ENCODE measurements around the gene SREBF1. TPM values are rescaled to one million over a fixed set of nuclear protein-coding genes. Genes with fewer than 3 reads are reported as not detected.

The SREBF1 gene
- polyA plus RNA-seq, 3 donors = 7.6 to 35.9 (median 10.5) TPM

- peaks cover 14 to 18% of the 10 kb centered on the region in 2 donors for H3K27me3 ChIP-seq (ENCODE audit: control insufficient read depth in 2 of 2, insufficient read depth in 2 of 2, low read length in 2 of 2)
- Mint-ChIP-seq H3K4me3 (no peak overlapping the region), H3K27me3 (ENCODE audit: low read depth in 3 of 3) (peaks cover 21 to 26% (median 24%) of the 10 kb centered on the region in 3 donors), H3K27ac (no peak overlapping the region), H3K9me3 (peaks cover 0 to 7% (median 3%) of the 10 kb centered on the region in 7 donors), H3K4me1 (peaks cover 12% of the 10 kb centered on the region), H3K36me3 (peaks cover 5 to 7% of the 10 kb centered on the region in 2 donors)
- peaks cover 12 to 13% of the 10 kb centered on the region in 2 donors for H3K4me1 ChIP-seq (ENCODE audit: control insufficient read depth in 1 of 2, insufficient read depth in 2 of 2, low read length in 2 of 2)
- H3K27ac ChIP-seq (ENCODE audit: low read depth in 1 of 2, low read length in 2 of 2) = no peak overlapping the region
- peaks cover 92% of the 10 kb centered on the region for H4K20me1 ChIP-seq (ENCODE audit: insufficient read depth, low read length)
- H2AFZ ChIP-seq (ENCODE audit: insufficient read depth, low read depth, low read length, poor library complexity, severe bottlenecking) = no peak overlapping the region
- intact Hi-C loops (cut with micrococcal nuclease) = no loop called here
- H3K36me3 ChIP-seq (replicated peaks in 1 of 2; ENCODE audit: control insufficient read depth in 1 of 2, insufficient read depth in 2 of 2, low read length in 2 of 2) = no peaks in the 10 kb centered on the region
- no peaks in the 10 kb centered on the region for H3K9me3 ChIP-seq (replicated peaks in 1 of 2; ENCODE audit: control insufficient read depth in 1 of 2, insufficient read depth in 1 of 2, low read length in 2 of 2)
- H3K4me3 ChIP-seq (replicated peaks in 1 of 3; ENCODE audit: low read depth in 2 of 3, low read length in 3 of 3) = no peak overlapping the region
- TF ChIP-seq, protein P1, sequence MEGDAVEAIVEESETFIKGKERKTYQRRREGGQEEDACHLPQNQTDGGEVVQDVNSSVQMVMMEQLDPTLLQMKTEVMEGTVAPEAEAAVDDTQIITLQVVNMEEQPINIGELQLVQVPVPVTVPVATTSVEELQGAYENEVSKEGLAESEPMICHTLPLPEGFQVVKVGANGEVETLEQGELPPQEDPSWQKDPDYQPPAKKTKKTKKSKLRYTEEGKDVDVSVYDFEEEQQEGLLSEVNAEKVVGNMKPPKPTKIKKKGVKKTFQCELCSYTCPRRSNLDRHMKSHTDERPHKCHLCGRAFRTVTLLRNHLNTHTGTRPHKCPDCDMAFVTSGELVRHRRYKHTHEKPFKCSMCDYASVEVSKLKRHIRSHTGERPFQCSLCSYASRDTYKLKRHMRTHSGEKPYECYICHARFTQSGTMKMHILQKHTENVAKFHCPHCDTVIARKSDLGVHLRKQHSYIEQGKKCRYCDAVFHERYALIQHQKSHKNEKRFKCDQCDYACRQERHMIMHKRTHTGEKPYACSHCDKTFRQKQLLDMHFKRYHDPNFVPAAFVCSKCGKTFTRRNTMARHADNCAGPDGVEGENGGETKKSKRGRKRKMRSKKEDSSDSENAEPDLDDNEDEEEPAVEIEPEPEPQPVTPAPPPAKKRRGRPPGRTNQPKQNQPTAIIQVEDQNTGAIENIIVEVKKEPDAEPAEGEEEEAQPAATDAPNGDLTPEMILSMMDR (IDR thresholded peaks at IDR 0.05) = no peak
- H3K79me2 ChIP-seq (ENCODE audit: insufficient read depth, low read length) = no peaks in the 10 kb centered on the region
- H3K9ac ChIP-seq (ENCODE audit: insufficient read depth, low read length, poor library complexity, severe bottlenecking) = no peak overlapping the region
- DNase-seq = no peak
- WGBS (ENCODE audit: insufficient coverage) = 56% methylated on average over 1 of the region's 3 CpGs
- H3K4me2 ChIP-seq (replicated peaks; ENCODE audit: extremely low read depth, low read length, poor library complexity, severe bottlenecking) = no peak overlapping the region
Measured at GRCh38 chr17:17776889-17777288, 59.9 kb downstream of the SREBF1 start.

- H3K4me2 ChIP-seq (replicated peaks; ENCODE audit: extremely low read depth, low read length, poor library complexity, severe bottlenecking) = no peak overlapping the region
- H3K9ac ChIP-seq (ENCODE audit: insufficient read depth, low read length, poor library complexity, severe bottlenecking) = no peak overlapping the region
- no peak overlapping the region for H3K4me3 ChIP-seq (replicated peaks in 1 of 3; ENCODE audit: low read depth in 2 of 3, low read length in 3 of 3)
- no peaks in the 10 kb centered on the region for H3K9me3 ChIP-seq (replicated peaks in 1 of 2; ENCODE audit: control insufficient read depth in 1 of 2, insufficient read depth in 1 of 2, low read length in 2 of 2)
- TF ChIP-seq, protein P1 (IDR thresholded peaks at IDR 0.05) = no peak
- intact Hi-C loops (cut with micrococcal nuclease) = no loop called here
- Mint-ChIP-seq H3K27me3 (ENCODE audit: low read depth in 3 of 3) (peaks cover 0 to 5% (median 2%) of the 10 kb centered on the region in 3 donors), H3K36me3 (peaks cover 5 to 7% of the 10 kb centered on the region in 2 donors), H3K4me3 (no peak overlapping the region), H3K9me3 (no peaks in the 10 kb centered on the region), H3K4me1 (no peaks in the 10 kb centered on the region), H3K27ac (no peak overlapping the region)
- peaks cover 5% of the 10 kb centered on the region for H3K79me2 ChIP-seq (ENCODE audit: insufficient read depth, low read length)
- no peak overlapping the region for H3K27ac ChIP-seq (ENCODE audit: low read depth in 1 of 2, low read length in 2 of 2)
- H2AFZ ChIP-seq (ENCODE audit: insufficient read depth, low read depth, low read length, poor library complexity, severe bottlenecking) = no peak overlapping the region
- no peaks in the 10 kb centered on the region for H3K36me3 ChIP-seq (replicated peaks in 1 of 2; ENCODE audit: control insufficient read depth in 1 of 2, insufficient read depth in 2 of 2, low read length in 2 of 2)
- H3K27me3 ChIP-seq (ENCODE audit: control insufficient read depth in 2 of 2, insufficient read depth in 2 of 2, low read length in 2 of 2) = no peaks in the 10 kb centered on the region
- H4K20me1 ChIP-seq (ENCODE audit: insufficient read depth, low read length) = peaks cover 92% of the 10 kb centered on the region
- no peaks in the 10 kb centered on the region for H3K4me1 ChIP-seq (ENCODE audit: control insufficient read depth in 1 of 2, insufficient read depth in 2 of 2, low read length in 2 of 2)
- DNase-seq = no peak
- 85% methylated on average over 19 of the region's 21 CpGs for WGBS (ENCODE audit: insufficient coverage)
Measured at GRCh38 chr17:17774009-17774881, 62.5 kb downstream of the SREBF1 start.

All from CD14-positive monocyte (primary cell).